Measurements from ENCODE around the gene CLEC18C.
"Not testable (repeated sequence)": the region's sequence is repeated elsewhere in the genome, so short reads cannot be mapped to it uniquely, and the experiment has no call there.

The CLEC18C gene

GRCh38 chr16:70173212-70173837 is at the start of gene CLEC18C:
CLEC18C (plus strand) TSS chr16:70173787; CDS start chr16:70174279, 492 bp downstream.
- DNase-seq: not testable (repeated sequence)

- not testable (repeated sequence) for DNase-seq
These were observed 49.8 kb upstream of the CLEC18C start for GRCh38 chr16:70123822-70124221.

- not testable (repeated sequence) for DNase-seq
These were observed 47.4 kb upstream of the CLEC18C start for GRCh38 chr16:70126226-70126625.

GRCh38 chr16:70127706-70128105 is 45.9 kb upstream of the CLEC18C start:
- DNase-seq: not testable (repeated sequence)

GRCh38 chr16:70128844-70129243 is 44.7 kb upstream of the CLEC18C start:
- DNase-seq: not testable (repeated sequence)

GRCh38 chr16:70135796-70136195 is 37.8 kb upstream of the CLEC18C start:
- not testable (repeated sequence) for DNase-seq

GRCh38 chr16:70136595-70136994 is 37.0 kb upstream of the CLEC18C start:
- not testable (repeated sequence) for DNase-seq

GRCh38 chr16:70142739-70143138 is 30.8 kb upstream of the CLEC18C start:
- DNase-seq: not testable (repeated sequence)

- DNase-seq: not testable (repeated sequence)
These were observed 30.2 kb upstream of the CLEC18C start for GRCh38 chr16:70143231-70143895.

GRCh38 chr16:70147853-70148252 is 25.7 kb upstream of the CLEC18C start:
- DNase-seq: not testable (repeated sequence)

- DNase-seq: not testable (repeated sequence)
These were observed 25.1 kb upstream of the CLEC18C start for GRCh38 chr16:70148453-70148852.

- DNase-seq: not testable (repeated sequence)
These were observed 24.3 kb upstream of the CLEC18C start for GRCh38 chr16:70149296-70149695.

GRCh38 chr16:70151391-70151790 is 22.2 kb upstream of the CLEC18C start:
- DNase-seq: no peak

- DNase-seq: no peak
These were observed 21.6 kb upstream of the CLEC18C start for GRCh38 chr16:70151941-70152509.

GRCh38 chr16:70152578-70153302 is 20.8 kb upstream of the CLEC18C start:
- no peak for DNase-seq

GRCh38 chr16:70154736-70155135 is 18.9 kb upstream of the CLEC18C start:
- DNase-seq: not testable (repeated sequence)

- DNase-seq: no peak
These were observed 17.2 kb upstream of the CLEC18C start for GRCh38 chr16:70156207-70156978.

- no peak for DNase-seq
These were observed 16.5 kb upstream of the CLEC18C start for GRCh38 chr16:70157105-70157476.

GRCh38 chr16:70157477-70158260 is 15.9 kb upstream of the CLEC18C start:
- no peak for DNase-seq

GRCh38 chr16:70158261-70158939 is 15.2 kb upstream of the CLEC18C start:
- no peak for DNase-seq
